ENCODE results near the gene PDSS2.

GRCh38 chr6:107129370-107129925 lies 329.9 kb downstream of the PDSS2 start:
- TF ChIP-seq CTCF (IDR thresholded peaks at IDR 0.05; ENCODE audit: insufficient read depth, low read length, poor library complexity, severe bottlenecking): no peak
- TF ChIP-seq EZH2phosphoT487 (conservative IDR thresholded peaks at IDR 0.05; ENCODE audit: low read length): no peak

All from SU-DHL-6 (cell line).